SK-N-MC (cell line): ENCODE results near the gene INPP4B.

Experiments
- EZH2 ChIP-seq: fragments of 200-600 bp; sonication (generic); IDR thresholded peaks from one replicate; pipeline ENCODE4 v1.6.1; 2017; ENCODE audit warnings: antibody characterized with exemption
- FOXP2 ChIP-seq: optimal IDR thresholded peaks from 2 replicates; pipeline ENCODE3; 2011; ENCODE audit warnings: mild to moderate bottlenecking, moderate library complexity; ENCODE audit not compliant: insufficient read depth; ENCODE audit errors: extremely low read length, control extremely low read depth
- POLR2AphosphoS5 ChIP-seq: IDR thresholded peaks from 2 replicates; pipeline ENCODE4 v1.6.1; 2012; ENCODE audit warnings: mild to moderate bottlenecking, low read depth, low read length, borderline replicate concordance

DNA sequence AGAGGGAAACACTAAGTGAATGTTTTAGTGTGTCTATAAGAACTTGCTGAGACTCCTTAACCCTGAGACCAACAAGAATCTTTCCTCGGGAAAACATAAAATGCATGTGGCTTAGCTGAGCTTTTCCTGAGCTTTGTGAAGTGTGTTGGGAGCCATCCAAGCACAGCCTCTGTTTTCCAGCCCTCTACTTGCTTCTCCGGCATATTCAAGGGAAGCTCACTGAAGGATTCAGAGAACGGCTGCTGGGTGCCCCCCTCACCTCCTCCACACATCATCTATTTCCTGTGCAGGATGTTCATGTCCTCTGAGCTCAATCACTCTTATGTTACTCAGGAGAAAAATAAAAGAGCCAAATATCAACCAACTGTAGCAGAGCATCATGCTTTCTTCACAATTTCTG, 717.6 kb downstream of the INPP4B start:
- TF ChIP-seq EZH2 (no peak), POLR2AphosphoS5 (no peak), FOXP2 (no peak)
